ENCODE data around the gene EIF4EBP3.

DNA sequence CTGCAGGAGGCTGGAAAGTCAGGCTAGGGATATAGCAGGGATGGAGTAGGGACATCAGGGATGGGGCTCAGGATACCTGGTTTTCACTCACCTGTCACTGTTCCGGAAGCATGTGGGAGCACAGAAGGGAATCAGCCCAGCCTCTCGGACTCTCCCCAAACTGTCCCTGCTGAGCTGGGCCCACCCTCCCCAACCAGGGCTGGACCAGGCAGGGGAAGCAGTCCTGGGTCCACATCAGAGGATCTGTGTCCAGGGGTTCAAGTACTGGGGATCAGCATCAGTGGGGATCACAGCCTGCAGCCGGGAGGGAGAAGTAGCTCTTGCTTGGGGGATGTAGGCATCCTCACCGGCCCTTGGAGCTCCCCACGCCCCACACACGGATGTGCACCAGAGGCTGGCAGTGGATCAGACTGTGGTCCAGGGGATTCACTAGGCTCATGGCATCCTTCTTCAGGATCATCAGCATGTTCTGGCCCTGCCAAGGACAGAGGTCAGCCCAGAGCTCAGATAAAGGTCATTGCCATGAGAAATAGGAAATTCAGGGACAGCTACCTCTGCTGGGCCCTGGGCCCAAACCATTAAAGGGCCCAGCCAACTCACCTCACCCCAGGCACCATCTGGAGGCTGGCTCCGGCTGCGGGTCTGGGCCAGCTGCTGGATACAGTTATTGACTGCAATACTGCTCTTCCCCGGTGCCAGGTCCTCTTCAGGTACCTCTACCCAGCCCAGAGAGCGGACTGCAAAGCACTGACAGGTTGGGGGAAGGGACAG is 14.5 kb downstream of the EIF4EBP3 start:
- TF ChIP-seq POLR2A (IDR thresholded peaks at IDR 0.05; ENCODE audit: low read depth, low read length) (no peak), TAF1 (IDR thresholded peaks at IDR 0.05; ENCODE audit: borderline replicate concordance, low read depth, low read length) (no peak), POLR2AphosphoS5 (IDR thresholded peaks at IDR 0.05; ENCODE audit: low read depth, low read length) (no peak)
